Head of caudate nucleus (tissue), 42 donors: ENCODE measurements around the gene OSBPL5.
A peak's percentile ranks its signal among the peaks of the same experiment; 100 is the strongest.

ENCODE experiments used
- DNase-seq, 42 donors: peaks; one replicate each; pipeline versions ENCODE4 v3.0.0 to v3.0.0-alpha.2; 2020 to 2021; ENCODE audit warnings: mixed read lengths in 7 of 42
- intact Hi-C: fragments of 100-400 bp; cut with DNase I; formaldehyde crosslinking; loops from one replicate; pipeline ENCODE4 v1.15.0; 2022

Gene OSBPL5

GRCh38 chr11:3157381-3158130 is 7.6 kb downstream of the OSBPL5 start:
- intact Hi-C loops = no loop called here
- DNase-seq = no peak

GRCh38 chr11:3156661-3157311 is 8.3 kb downstream of the OSBPL5 start:
- DNase-seq = no peak
- intact Hi-C loops = no loop called here

DNA sequence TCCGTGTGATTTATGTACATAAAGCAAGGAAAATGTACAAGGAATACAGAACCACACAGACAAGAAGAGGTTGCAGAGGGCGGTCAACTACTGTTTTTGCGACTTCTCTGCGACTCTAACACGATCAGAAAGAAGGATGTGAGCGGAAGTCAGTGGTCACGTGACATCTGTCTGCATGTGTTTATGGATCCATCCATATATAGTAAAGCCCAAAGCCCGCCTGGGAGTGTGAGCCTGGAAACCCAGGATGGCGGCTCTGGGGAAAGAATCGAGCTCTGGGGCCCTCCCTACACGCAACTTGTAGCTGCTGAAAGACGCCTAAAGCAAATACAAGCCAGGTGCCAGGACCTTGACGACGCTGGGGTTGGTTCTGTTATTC is 8.8 kb downstream of the OSBPL5 start:
- intact Hi-C loops = no loop called here
- no peak for DNase-seq

GRCh38 chr11:3155691-3156258 is 9.3 kb downstream of the OSBPL5 start:
- DNase-seq = no peak
- intact Hi-C loops = no loop called here

GRCh38 chr11:3155216-3155615 is 9.9 kb downstream of the OSBPL5 start:
- intact Hi-C loops = no loop called here
- DNase-seq = no peak

DNA sequence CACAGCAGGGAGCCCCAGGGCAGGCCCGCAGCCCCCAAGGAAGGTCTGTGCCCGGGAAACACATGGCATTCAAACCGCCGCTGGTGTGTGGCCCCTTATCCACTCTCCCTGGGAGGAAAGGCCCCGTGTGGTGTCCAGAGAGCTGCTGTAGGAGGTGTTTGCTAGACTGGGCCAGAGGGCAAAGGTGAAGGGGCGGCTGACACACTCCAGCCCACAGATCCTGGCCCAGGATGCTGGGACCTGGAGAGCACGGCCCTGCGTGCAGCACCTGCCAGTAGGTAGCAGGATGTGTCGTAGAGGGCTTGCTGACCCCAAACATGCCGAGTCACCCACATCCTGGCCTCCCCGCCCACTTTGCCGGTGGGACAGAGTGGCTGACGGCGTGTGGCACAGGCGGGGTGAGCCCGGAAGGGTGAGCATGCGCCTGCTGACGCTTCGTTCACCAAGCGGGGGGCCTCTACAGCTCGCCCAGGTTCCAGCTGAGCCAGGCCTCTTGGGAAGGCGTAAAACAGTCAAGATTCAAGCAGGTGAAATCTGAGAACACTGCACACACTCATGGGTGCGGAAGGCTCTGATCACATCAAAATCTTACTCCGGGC is 11.0 kb downstream of the OSBPL5 start:
- intact Hi-C loops = no loop called here

DNA sequence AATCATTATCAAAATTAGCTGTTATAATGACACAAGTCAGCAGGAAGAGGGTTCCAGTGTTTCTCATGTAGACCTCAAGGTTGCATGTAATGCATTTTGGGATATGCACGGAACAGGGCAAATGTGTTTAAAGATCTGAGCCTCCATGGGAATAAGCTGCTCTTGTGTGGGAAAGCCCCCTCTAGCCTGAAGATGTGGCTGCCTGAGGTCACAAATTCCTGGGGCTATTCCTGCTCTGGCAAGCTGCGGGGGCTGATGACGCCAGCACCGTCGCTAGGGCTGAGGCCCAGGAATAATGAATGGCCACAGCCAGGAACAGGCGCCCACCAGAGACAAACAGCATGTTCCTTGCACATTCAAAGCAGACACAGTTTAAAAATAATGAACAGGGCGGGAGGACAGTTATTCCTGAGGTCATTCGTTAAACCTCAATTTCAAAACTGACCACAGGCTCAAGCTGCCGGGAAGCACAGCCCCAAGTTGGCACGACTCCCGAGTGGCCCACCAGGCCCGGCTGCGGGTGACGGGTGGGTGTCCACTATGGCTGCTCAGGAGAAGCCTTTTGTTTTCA is 11.7 kb downstream of the OSBPL5 start:
- DNase-seq = peak in 13 of 42 donors; percentile 27 to 68 (median 51)
- intact Hi-C loops = no loop called here

More for the DNA sequence above, 11.0 kb downstream of the OSBPL5 start:
- no peak for DNase-seq

- intact Hi-C loops = no loop called here
- peak in 26 of 42 donors; percentile 34 to 87 (median 58) for DNase-seq
These were observed 12.5 kb downstream of the OSBPL5 start for GRCh38 chr11:3152471-3153110.

- intact Hi-C loops = no loop called here
- no peak for DNase-seq
These were observed 14.4 kb downstream of the OSBPL5 start for GRCh38 chr11:3150726-3151125.

DNA sequence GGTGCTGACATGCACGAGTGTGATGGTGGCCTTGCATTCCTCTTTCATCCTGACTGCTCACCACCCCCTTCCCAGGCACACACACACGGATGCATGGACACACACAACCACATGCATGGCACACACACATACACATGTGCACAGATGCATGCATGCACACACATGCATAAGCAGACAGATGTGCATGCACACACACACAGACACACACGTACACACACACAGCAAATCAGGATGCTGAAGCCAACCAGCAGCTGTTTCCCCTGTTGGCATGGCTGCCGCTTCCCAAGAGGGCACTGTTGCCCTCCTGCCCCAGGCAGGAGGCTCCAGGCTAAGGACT is 15.3 kb downstream of the OSBPL5 start:
- intact Hi-C loops = no loop called here
- DNase-seq = no peak

DNA sequence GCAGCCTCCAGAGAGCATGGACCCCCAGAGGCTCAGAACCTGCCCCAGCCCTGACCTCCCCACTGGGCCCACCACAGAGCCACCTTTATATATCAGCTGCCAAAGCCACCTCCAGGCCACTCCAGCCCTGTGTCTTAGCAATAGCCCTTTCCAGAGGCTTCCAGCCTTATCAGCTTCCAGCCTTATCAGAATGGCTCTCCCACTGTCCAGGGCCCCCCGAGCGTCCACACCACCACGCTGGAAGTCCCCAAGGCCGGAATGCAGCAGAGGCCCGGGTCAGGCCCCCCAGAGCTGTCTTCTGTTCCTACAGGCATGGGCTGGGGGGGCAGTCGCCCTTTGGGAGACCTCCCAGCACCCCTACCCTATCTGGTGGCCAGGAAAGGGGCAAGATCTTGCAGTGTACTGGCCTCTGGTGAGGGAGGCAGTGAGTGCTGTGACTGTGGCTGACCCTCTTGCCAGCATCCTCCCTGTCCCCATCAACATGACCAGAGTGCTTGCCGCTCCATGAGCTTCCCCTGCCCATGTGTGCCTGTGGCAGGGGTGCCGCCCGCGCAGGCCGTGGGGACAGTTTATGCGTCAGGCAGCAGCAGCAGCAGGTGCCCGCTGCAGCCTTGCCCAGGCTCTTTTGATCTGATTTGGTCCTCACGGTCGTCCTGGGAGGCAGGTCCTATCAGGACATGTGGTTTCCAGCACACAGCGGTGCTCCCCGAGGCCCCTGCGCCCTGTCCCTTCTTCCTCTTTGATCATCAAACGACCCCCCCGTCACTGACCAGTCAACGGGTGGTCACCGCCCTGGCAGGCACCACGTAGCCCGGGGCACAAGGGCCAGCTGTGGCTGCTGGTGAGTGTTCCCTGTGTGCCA is 15.9 kb downstream of the OSBPL5 start:
- intact Hi-C loops = no loop called here
- DNase-seq = no peak

- no peak for DNase-seq
- intact Hi-C loops = no loop called here
These were observed 16.7 kb downstream of the OSBPL5 start for GRCh38 chr11:3148255-3148989.

DNA sequence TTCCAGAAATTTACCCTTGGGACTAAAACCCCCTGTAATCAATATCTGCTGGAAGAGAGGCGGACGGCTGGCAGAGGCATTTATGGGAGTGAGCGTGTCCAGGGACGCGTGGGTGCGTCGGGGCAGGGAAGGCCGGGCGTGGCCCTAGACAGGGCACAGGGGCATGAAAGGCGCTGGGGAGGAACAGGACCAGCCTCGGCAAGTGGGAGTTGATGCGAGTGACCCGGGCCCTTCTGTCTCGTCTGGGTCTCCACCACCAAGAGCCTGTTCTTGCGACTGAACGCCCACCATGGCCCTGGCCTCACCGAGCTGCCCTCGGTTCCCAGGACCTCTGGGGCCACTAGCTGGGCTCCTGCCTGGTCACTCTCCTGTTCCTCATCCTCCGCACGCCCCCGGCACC is 17.5 kb downstream of the OSBPL5 start:
- intact Hi-C loops = no loop called here
- DNase-seq = no peak

- intact Hi-C loops = no loop called here
- peak in 9 of 42 donors; percentile 19 to 54 (median 31) for DNase-seq
These were observed 17.9 kb downstream of the OSBPL5 start for GRCh38 chr11:3147257-3147619.

GRCh38 chr11:3146612-3147256 is 18.4 kb downstream of the OSBPL5 start:
- DNase-seq = peak in 2 of 42 donors; percentile 19 to 46
- intact Hi-C loops = no loop called here

GRCh38 chr11:3145206-3145520 is 19.9 kb downstream of the OSBPL5 start:
- intact Hi-C loops = no loop called here

More at GRCh38 chr11:3145206-3145520, 19.9 kb downstream of the OSBPL5 start:
- no peak for DNase-seq
